Glutamatergic neuron (in vitro differentiated cells): Measurements from ENCODE around the gene ZBP1. TPM values are rescaled to one million over a fixed set of nuclear protein-coding genes. Genes with fewer than 3 reads are reported as not detected.

Source experiments
- DNase-seq: peaks from one replicate; pipeline ENCODE4 v3.0.0; 2022
- H3K27ac Mint-ChIP-seq: one replicate; pipeline ENCODE4 v1.8.0; 2020; ENCODE audit warnings: mild to moderate bottlenecking, mixed read lengths, inconsistent platforms; ENCODE audit not compliant: unreplicated experiment
- H3K27me3 Mint-ChIP-seq: one replicate; pipeline ENCODE4 v1.8.0; 2020; ENCODE audit warnings: mild to moderate bottlenecking, moderate library complexity, mixed read lengths, inconsistent platforms; ENCODE audit not compliant: unreplicated experiment
- H3K36me3 Mint-ChIP-seq: one replicate; pipeline ENCODE4 v1.8.0; 2020; ENCODE audit warnings: mild to moderate bottlenecking, mixed read lengths, inconsistent platforms; ENCODE audit not compliant: unreplicated experiment
- H3K4me1 Mint-ChIP-seq: one replicate; pipeline ENCODE4 v1.8.0; 2020; ENCODE audit warnings: mild to moderate bottlenecking, low read depth, mixed read lengths, inconsistent platforms; ENCODE audit not compliant: unreplicated experiment
- H3K4me3 Mint-ChIP-seq: one replicate; pipeline ENCODE4 v1.8.0; 2020; ENCODE audit warnings: mild to moderate bottlenecking, mixed read lengths, inconsistent platforms; ENCODE audit not compliant: unreplicated experiment
- H3K9me3 Mint-ChIP-seq: one replicate; pipeline ENCODE4 v1.8.0; 2020; ENCODE audit warnings: mild to moderate bottlenecking, moderate library complexity, mixed read lengths, inconsistent platforms; ENCODE audit not compliant: unreplicated experiment
- total RNA-seq: library from RNA; stranded (reverse); fragmentation: NEBNext Ultra II Directional; extraction: Animal tissue kit (Norgen Biotek cat#: 25700); gene quantifications from one replicate; pipeline ENCODE4 v1.2.1, GENCODE V29; 2021; ENCODE audit not compliant: unreplicated experiment
- TF ChIP-seq, protein P1 (sequence below): fragments of 200-600 bp; sonication (generic); IDR thresholded peaks from one replicate; pipeline ENCODE4 v1.5.0; 2021; ENCODE audit not compliant: partially characterized antibody, unreplicated experiment

Gene ZBP1
- total RNA-seq, 1 donor from 2014 or later = not detected

DNA sequence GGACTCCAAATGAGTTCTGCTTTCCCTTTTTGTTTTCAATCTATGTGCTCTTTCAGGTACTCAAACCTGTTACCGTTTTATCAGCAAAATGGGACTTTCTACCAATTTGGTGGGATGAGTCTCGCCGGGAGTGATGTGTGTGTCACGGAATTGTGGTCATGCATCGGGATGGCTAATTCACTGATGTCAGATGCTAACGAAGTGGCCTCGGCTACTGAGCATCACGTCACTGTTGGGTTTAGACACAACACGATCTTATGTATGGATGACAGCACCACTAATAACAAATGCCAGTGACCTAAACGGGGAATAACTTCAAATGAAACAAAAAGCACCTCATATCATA, 61.0 kb downstream of the ZBP1 start:
- H3K36me3 Mint-ChIP-seq = peaks cover 6% of the 10 kb centered on the region
- H3K9me3 Mint-ChIP-seq = peaks cover 3% of the 10 kb centered on the region
- no peak overlapping the region for H3K27ac Mint-ChIP-seq
- H3K27me3 Mint-ChIP-seq = no peaks in the 10 kb centered on the region
- TF ChIP-seq, protein P1, sequence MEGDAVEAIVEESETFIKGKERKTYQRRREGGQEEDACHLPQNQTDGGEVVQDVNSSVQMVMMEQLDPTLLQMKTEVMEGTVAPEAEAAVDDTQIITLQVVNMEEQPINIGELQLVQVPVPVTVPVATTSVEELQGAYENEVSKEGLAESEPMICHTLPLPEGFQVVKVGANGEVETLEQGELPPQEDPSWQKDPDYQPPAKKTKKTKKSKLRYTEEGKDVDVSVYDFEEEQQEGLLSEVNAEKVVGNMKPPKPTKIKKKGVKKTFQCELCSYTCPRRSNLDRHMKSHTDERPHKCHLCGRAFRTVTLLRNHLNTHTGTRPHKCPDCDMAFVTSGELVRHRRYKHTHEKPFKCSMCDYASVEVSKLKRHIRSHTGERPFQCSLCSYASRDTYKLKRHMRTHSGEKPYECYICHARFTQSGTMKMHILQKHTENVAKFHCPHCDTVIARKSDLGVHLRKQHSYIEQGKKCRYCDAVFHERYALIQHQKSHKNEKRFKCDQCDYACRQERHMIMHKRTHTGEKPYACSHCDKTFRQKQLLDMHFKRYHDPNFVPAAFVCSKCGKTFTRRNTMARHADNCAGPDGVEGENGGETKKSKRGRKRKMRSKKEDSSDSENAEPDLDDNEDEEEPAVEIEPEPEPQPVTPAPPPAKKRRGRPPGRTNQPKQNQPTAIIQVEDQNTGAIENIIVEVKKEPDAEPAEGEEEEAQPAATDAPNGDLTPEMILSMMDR = no peak
- H3K4me3 Mint-ChIP-seq = no peak overlapping the region
- peaks cover 7% of the 10 kb centered on the region for H3K4me1 Mint-ChIP-seq
- no peak for DNase-seq

DNA sequence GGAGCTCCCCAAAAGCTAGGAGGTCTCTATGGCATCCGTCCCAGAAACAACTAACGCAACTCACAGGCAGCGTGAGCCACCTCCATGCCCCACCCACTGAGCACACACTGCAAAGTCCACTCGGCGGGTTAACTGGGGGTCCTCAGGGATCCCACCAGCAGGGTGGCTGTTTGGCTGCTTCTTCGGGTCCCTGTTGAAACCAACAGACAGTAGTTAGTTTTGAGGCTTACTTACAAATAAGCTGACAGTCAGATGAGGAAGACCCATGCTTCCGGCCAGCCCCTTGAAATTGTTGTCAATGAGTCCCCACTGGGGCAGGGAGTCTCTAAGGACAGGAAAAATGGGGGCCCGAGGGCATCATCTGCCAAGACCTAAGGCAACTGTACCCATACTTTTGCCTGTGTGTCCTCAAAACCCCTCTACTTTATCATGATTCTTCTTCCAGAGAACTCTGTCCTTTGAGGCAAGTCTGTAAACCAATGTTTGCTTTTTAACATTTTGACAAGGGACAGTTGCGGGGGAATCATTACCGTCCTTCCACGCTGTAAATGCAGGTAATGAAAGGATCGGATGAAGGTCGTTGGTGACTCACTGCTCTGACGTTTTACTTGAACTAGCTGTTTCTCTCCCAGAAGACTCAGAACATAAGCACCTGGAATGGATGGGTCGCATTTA, 61.5 kb downstream of the ZBP1 start:
- H3K27me3 Mint-ChIP-seq = no peaks in the 10 kb centered on the region
- TF ChIP-seq, protein P1 = no peak
- H3K36me3 Mint-ChIP-seq = peaks cover 6% of the 10 kb centered on the region
- H3K9me3 Mint-ChIP-seq = peaks cover 3% of the 10 kb centered on the region
- DNase-seq = no peak
- H3K4me3 Mint-ChIP-seq = no peak overlapping the region
- H3K27ac Mint-ChIP-seq = no peak overlapping the region
- peaks cover 12% of the 10 kb centered on the region for H3K4me1 Mint-ChIP-seq

DNA sequence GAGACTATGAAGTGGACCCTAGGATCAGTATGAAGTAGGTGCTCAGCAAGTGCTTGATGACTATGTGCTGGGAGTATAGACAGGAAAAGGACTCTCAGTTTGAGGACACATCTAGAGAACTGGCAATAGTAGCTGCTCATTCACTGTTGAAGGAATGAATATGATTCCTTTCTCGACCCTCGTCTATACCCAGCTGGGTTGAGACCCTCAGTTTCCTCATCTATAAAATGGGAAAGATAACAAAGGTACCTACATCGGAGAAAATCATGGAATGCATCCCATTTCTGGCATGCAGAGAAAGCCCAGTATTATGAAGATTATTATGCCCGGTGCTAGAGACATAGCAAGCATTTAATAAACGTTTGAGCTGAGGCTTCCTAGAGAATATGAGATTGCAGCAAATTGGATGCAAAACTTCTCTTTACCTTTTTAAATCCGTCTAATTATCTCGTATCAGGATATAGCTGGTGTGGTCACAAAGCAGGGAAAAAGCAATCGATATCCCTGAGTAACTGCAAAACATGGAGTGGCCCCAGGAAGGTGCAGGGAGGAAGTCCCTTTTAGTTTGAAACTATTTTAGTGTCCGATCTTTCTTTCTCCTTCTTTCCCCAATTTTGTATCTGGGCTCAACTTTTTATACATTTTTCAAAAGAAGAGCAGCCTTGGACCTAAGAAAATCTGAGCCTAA, 62.2 kb downstream of the ZBP1 start:
- peaks cover 6% of the 10 kb centered on the region for H3K36me3 Mint-ChIP-seq
- TF ChIP-seq, protein P1 = no peak
- DNase-seq = no peak
- H3K4me3 Mint-ChIP-seq = no peak overlapping the region
- no peak overlapping the region for H3K27ac Mint-ChIP-seq
- H3K4me1 Mint-ChIP-seq = peaks cover 19% of the 10 kb centered on the region
- H3K9me3 Mint-ChIP-seq = peaks cover 5% of the 10 kb centered on the region
- no peaks in the 10 kb centered on the region for H3K27me3 Mint-ChIP-seq

DNA sequence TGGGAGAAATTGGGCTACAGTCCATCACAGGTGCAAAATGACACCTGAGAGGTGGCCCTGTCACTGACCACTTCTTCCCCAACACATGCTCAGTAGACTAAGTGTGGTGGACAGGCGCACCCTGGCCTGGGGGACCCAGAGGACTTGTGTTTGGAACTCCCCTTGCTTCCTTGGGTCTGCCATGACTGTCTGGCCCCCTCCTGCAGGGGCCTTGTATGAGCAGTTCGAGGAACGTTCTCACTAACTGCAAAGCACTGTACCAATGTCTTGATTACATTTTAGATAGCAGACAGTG, 63.3 kb downstream of the ZBP1 start:
- H3K4me1 Mint-ChIP-seq = peaks cover 21% of the 10 kb centered on the region
- DNase-seq = no peak
- H3K4me3 Mint-ChIP-seq = no peak overlapping the region
- H3K27ac Mint-ChIP-seq = no peak overlapping the region
- no peaks in the 10 kb centered on the region for H3K27me3 Mint-ChIP-seq
- peaks cover 2% of the 10 kb centered on the region for H3K36me3 Mint-ChIP-seq
- TF ChIP-seq, protein P1 = no peak
- H3K9me3 Mint-ChIP-seq = peaks cover 6% of the 10 kb centered on the region

DNA sequence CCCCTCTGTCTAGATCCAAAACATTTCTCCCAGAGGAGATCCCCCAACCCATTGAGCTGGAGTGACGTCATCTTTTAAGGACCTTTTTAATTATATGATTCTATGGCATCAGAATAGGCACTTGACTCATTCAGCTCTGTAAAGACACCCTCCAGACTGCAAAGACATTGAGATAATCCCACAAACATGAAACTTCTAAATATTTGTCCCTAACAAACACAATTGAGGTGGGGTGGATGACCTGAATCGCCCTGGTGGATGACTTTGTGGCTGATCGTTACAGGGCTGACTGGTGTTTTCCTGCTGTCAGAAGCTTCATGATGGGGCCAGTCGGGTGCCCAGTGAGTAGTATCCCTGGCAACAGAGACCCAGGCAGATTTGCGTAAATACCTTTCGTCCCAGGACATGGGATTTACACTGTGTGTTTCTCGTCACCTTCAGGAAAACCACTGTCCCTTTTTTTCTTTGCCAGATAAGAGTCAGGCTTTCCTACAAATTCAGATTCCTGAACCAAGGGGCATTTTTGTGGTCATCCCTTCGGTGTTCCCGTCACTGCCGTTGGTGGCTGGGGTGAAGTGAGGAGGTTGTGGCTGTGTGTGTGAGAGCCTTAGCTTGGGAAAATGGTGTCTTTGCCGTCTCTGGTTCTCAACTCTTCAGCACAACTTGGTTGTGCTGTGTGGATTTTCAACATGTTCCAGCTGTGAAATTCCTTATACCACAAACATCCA, 64.6 kb downstream of the ZBP1 start:
- H3K9me3 Mint-ChIP-seq = peaks cover 6% of the 10 kb centered on the region
- no peak overlapping the region for H3K4me3 Mint-ChIP-seq
- peaks cover 21% of the 10 kb centered on the region for H3K4me1 Mint-ChIP-seq
- no peaks in the 10 kb centered on the region for H3K27me3 Mint-ChIP-seq
- TF ChIP-seq, protein P1 = no peak
- DNase-seq = no peak
- no peak overlapping the region for H3K27ac Mint-ChIP-seq
- no peaks in the 10 kb centered on the region for H3K36me3 Mint-ChIP-seq
